Hematopoietic multipotent progenitor cell treated with erythropoietin and hydrocortisone succinate and interleukin-3 and kit ligand, for 6 days (in vitro differentiated cells): ENCODE results near the gene GFOD1.
A peak's percentile ranks its signal among the peaks of the same experiment; 100 is the strongest.
"Not testable (repeated sequence)": the region's sequence is repeated elsewhere in the genome, so short reads cannot be mapped to it uniquely, and the experiment has no call there.

ENCODE experiments used
- DNase-seq: peaks from one replicate; pipeline ENCODE4 v3.0.0-alpha.2; 2015

GFOD1 gene

DNA sequence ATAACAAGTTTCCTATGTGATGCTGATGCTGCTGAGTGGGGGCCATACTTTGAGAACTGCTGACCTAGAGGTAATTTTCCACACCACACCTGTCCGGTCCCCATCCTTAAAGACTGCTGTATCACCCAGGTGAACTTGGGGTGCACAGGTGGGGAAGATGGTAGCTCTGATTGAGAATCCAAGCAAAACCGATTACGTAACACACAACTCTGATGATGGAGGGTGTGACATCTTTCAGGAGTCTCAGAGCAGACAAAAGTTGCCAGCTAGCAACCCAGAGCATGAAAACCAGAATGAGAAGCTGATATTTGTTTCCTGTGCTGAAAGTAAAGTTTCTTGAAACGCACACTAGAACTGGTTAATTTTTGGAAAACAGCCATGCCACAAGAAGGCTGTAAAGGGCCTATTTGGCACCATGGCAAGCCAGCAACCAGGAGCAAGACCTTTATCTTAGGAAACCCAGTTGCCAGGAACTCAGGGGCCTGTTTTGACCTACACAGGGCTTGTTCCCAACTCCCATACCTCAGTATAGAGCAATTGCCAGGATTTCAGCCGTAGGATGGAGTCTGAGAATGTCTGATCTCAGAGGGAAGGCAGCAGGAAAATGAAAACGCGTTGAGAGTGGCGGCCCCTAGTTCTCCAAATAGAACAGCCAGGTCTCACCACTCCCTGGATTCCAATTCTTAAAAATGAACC lies 137.4 kb downstream of the GFOD1 start:
- no peak for DNase-seq

DNA sequence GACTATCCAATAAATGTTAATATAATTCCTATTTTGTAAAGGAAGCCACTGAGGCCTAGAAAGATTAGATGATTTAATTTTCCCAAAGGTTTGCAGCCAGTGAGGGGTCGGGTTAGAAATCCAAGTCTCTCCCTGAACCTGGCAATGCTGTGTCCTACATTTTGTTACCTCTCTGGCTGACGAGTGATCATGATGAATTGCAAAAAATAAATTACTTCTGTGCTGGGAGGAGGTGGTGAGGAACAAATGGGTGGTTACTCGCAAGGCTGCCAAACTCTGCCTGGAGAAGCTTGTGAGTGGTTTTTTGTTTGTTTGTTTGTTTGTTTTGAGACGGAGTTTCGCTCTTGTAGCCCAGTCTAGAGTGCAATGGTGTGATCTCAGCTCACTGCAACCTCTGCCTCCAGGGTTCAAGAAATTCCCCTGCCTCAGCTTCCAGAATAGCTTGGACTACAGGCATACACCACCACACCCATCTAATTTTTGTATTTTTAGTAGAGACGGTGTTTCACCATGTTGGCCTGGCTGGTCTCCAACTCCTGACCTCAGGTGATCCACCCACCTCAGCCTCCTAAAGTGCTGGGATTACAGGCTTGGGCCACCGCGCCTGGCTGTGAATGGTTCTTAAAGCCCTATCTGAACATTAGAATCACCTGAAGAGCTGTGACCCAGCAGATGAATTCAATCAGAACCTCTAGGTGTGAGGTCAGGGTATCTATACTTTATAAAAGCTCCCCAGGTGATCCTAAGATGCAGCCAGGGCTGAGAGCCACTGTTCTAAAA lies 138.9 kb downstream of the GFOD1 start:
- DNase-seq, result no peak

DNA sequence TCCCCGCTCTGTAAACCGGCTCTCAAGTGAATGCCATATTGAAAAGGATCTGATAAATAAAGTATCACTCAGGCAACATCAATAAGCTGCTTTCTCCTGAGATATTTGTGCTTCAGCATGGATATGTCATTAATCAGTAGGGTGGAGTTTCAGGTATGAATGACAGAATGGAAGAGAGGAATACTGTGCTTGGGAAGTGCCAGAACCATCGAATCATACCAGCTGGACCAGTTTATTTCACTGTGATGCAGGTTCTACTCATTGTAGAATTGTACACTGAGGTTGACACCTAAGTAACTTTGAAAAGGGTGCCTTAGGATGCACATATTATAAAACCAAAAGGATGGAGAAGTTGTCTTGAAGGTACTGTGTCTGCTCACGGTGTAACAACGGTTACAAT lies 141.2 kb downstream of the GFOD1 start:
- DNase-seq, result no peak

DNA sequence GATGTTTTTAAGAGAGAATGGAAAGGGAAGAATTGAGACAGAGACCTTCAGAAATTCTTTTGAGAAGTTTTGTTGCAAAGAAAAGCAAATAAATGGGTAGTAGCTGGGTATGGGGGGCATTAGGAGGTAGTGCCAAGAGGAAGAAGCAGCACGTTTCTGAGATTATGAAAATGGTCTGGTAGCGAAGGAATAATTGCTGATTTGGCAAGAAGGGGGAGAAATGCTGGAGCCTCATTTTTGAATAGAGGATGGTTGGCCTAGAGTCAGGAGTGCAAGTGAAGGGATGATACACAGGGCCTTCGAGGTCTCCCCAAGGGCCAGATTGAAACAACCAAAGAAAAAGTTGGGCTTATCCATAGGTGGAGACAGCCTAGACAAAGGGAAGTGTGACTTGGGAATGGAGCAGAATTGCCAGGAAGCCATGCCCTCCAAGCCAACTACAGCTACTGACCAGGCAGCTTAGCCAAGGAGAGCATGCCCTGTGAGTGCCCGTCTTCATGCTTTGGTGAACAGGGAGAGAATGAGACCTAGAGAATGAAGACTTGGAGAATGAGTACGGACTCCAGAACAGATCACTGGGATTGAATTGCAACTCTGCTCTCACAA lies 144.9 kb downstream of the GFOD1 start:
- no peak for DNase-seq

DNA sequence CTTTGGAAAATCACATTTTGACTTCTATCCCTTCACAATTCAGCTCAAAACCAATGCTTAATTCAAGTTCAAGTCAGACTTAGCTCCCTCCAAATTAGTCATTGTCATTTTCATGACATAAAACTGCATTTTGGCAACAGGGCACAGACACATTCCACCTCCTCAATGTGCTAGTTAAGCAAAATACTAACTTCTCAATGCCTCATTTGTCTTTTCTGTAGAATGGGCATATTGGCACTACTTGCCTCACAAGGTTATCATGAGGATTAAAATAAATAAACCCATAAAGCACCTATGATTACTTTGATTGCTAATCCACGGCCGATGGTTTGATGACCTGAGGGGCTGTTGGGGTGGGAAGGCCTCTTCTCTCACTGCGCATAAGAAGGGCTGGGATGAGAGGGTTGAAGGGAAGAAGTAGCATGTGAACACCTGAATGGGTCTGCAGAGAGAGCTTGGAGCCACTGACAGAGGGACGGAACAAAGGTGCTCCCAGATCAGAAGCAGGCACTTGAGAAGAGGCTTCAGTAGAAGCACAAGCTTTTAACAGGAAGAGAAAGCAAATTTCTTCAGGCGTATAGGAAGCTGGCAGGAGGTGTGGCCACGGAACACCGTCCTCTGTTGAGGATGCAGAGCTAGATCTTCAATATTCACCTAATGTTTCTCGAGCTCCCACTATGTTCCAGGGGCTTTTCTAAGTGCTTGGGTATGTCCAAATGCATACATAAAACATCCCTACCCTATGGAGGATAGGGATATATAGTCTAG lies 147.4 kb downstream of the GFOD1 start:
- DNase-seq, result no peak

DNA sequence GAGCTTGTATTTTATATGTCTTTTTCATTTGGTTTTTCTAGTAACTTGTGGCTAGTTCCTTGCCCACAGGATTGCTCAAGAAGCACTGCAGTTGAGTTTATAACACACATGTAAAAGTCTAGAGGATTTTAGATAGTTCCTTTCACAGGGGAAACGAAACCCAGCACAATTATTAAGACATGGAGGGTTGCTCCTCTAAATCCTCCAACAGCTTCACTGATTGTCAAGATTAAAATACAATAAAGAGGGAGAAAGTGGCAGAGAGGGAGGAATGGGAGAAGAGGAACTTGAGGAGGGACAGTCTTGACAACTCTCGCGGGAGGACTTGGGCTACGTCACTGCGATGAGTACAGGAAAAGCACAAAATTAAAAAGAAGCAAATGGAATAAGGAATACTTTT lies 149.4 kb downstream of the GFOD1 start:
- peak; percentile 64 for DNase-seq

DNA sequence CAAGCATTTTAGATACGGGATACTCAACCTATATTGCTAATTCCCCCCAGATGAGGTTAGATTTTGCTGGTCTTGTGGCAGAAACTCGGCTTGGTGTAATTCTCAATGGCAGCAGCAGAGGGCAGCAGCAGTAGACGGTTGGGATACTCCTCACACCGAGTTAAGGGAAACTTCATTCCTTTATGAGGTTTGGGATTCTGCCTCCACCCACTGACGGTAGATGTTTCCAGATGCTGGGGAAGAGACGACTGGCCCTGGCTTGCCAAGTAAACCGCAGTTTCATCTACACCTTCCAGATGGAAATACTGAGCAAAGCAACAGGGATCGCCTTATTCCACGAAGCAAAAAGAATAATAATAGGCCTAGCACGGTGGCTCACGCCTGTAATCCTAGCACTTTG lies 150.8 kb downstream of the GFOD1 start:
- peak; percentile 87 for DNase-seq

DNA sequence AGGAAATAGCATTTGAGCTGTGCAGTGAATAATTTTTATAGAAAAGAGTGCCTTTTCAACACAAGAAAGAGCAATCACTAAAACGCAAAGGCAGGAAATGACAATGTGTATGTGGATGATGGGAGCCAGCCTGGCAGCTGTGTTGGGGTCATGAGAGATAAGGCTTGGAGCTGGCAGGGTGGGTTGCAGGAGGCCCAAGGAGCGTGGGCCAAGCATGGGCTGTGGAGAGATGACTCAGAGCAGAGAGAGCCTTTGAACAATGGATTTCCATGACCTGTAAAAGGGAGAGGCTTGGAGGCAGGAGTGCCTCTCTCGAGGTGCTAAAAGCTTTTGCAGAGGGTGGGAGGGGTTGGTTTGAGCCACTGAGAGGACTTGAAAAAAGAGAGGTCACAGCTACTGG lies 152.4 kb downstream of the GFOD1 start:
- DNase-seq, result peak; percentile 96

DNA sequence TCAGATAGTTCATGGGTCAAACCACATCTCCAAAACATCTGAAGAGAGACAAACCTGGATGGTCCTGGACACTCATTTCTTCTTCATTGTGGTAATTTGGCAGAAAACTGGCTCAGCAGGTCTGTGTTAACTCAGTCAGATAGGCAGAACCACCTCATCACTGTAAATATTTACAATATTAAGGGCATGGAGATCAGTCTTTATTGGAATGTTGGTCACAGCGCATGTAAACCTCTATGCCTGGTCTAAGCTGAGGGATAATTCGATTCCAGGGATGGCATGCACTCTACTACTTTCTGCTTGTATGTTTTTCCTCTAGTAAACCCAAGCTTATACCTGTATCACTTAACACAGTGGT lies 155.1 kb downstream of the GFOD1 start:
- DNase-seq, result no peak

DNA sequence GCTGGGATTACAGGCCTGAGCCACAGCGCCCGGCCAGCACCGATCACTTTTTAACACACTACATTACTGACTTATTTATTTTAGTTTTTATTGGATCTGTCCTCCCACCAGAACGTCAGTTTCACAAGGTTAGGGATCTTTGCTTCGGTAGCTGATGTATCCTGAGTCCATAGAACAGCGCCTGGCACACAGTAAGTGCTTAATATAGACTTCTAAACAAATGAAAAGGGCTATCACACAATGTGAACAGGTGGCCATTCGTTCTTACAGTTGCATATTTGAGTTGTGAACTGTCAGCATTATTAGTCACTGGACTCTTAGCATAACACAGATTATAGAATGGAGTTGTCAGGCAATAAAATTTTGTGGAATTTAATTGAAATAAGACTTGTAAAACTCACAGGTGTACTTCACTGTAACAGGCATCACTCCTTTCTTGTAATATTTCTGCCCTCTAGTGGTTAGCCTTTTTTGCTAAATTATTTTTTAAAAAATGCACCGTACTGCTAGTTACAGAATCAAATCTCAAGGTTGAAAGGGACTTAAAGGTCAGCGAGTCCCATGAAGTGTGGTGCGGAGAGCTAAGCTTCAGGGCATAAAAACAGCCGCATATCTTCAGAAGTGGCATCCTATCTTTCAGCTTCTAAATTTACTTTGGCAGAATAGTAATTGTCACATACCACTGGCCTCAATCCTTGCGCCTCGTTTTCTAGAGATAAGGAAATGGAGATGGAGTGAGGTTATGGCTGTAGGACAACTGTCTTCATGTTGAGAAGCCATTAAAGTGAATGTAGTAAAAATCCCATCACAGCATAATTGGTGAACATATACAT lies 155.7 kb downstream of the GFOD1 start:
- DNase-seq, result peak; percentile 79

DNA sequence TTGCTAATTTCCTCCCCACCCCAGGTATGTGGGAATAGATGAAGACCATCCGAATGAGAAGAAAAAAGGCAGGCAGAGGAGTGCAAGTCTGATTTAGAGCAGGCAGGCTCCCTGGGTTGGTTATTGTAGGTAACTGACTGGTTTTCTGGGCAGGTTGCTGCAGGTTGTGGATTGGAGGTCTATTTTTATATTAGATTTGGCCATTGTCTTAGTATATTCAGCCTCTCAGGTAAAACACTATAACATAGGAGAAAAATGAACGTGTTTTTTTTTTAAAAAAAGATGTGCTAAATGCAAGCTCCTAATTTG lies 158.6 kb downstream of the GFOD1 start:
- DNase-seq, result no peak

DNA sequence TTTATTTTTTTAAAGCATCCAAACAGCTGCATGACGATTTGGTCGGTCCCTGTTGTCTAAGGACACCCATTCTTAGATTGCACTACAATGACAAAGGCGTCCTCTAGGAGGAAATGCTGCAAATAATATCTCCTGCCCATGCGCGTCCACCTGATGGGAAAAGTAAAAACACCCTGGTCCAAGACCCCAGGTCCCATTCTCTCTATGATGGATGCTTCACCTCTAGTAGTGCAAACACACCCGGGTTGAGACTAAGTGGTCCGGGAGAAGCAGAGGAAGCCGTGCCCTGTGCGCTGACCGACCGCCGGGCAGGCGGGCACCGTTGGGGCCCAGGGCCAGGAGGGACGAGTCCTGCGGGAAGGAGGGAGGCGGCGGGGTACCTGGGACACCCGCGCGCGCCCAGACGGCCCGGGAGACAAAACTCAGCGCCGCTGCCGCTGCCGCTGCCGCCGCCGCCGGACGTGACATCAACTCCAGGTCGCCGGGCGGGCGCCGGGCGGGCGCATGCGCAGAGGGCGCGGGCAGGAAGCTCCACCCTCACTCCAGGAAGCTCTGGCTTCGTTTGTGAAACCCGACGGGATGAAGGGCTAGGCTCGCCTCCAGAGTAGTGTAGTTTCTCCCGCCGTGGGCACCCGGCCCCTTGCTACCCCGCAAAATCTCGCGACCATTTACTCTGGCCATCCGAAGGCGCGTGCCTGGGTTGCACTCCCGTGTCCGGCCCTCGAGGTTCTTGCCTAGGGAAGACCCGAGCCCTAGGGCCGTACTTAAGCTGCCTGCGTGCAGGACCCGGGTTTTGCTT lies 159.1 kb downstream of the GFOD1 start, which contains the start of gene TBC1D7:
TBC1D7 (minus strand) TSS at position 462 of the 799 bp plus-strand sequence. CDS start 1,639 bp downstream, outside the sequence.
- DNase-seq, result peak; percentile 94

DNA sequence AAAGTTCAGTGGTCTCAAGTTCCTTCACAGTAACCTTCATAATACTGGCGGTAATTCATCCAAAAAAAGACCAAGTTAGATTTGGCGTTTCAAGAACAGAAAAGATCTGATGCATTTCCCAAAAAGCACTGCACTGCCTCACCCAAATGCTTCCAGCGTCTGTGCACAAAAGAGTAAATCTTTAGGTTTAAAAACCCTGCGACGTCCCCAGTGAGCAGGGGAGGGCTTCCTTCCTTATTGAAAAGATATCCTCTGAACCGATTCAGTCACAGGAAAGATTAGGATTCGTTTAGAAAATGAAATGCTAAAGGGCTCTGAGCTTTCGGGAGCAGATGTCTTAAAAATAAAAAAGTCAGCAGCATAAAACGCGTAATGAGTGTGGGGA lies 159.7 kb downstream of the GFOD1 start:
- DNase-seq, result peak; percentile 62

DNA sequence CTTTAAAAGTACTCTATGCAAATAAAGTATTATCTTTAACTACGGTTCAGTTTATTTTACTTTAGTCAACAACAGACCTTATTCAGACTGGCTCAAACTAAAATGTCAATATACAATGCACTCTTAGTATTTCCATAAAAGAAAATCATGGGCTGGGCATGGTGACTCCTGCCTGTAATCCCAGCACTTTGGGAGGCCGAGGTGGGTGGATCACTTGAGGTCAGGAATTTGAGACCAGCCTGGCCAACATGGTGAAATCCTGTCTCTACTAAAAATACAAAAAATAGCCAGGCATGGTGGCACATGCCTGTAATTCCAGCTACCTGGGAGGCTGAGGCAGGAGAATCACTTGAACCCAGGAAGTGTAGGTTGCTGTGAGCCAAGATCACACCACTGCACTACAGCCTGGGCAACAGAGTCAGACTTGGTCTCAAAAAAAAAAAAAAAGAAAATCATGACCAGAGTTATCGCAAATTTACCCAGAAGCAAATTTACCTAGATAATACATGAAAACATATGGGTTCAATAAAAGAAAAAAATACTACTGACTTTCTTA lies 161.3 kb downstream of the GFOD1 start:
- DNase-seq, result not testable (repeated sequence)

DNA sequence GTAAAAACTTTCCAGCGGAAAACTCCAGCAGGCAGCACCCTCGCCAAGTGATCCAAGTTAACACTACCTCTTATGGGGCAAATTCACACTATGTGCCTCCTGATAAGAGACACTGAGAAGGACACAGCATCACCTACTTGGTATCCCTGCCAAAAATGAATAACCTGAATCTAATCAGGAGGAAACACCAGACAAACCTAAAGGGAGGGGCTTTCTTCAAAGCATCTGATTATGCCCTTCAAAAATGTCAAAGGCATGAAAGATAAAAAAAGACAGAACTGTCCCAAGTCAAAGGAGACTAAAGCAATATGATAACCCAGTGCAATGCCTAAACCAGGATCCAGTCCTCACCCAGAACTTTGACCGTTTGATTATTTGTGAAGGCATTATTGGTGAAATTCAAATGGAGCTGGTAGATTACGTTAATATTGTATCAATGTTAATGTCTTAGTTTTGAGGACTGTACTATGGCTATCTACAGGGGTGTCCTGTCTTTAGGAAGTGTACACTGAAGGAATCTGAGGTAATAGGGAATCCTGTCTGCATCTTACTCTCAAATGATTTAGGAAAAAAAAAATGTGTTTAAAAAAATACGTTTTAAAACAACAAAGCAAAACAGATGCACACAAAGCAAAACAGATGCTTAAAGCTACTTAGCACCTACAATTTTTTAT lies 167.4 kb downstream of the GFOD1 start:
- peak; percentile 93 for DNase-seq

DNA sequence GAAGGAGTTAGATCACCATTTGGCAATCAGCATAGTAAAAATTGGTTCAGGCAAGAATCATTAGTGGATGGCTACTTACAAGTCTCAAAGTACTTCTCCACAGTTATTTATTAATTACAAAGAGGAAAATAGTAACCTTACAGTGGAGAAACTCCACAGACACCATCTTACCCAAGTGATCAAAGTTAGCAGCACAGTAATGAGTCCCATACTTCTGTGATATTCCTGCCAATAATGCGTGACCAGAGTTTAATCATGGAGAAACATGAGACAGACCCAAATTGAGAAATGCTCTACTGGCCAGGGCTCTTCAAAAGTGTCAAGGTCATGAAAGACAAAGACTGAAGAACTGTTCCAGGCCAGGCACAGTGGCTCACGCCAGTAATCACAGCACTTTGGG lies 168.6 kb downstream of the GFOD1 start:
- no peak for DNase-seq

DNA sequence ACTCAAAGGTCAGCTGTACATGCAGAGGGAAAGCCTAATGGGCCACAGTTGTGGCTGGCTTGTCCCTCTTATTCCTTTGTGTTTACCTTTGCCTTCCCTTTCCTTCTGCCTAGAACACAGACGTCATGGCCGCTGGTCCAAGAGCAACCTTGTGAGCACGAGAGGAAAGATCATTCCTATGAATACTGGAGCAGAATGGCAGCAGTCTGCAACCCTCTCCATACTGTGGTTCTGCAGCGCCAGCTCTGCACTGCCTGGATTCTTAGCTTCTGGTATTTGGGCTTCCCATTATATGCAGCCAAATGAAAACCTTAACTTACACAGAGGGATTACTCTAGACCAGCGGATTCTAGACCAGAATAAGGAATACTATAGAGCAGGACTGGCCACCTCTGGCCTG lies 171.5 kb downstream of the GFOD1 start:
- DNase-seq, result no peak

DNA sequence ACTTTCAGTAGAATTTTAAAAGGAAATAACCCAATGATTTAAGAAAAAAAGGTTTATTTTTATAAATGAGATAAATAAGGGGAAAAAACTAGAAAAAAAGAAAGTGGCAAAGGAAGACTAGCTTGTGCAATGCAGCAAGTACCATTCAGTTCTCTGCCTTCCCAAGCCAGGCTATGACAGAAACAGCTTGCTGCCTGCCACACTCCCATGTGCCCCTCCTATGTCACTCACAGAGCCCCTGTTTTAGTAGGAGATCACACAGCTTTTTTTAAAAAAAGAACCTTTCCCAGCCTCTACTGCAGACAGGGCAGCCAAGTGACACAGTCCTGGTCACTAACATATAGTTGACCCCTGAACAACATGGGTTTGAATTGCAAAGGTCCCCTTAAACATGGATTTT lies 172.6 kb downstream of the GFOD1 start:
- no peak for DNase-seq

DNA sequence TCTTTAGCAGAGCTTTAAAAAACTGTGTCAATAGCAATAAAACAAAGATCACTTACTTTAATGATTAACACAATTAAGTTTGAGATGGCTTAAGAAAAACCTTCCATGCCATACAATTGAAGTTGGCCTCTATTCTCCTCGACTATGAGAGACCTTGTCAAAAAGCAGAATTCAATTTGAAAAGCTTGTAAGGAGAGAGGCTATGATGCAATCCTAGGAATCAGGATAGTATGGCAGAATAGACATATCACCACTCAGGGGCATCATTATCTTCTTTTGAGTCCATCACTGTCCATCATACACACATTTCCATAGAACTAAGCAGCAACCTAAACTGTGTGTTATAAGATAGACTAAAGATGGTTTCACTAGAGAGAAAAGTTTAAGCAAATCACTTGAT lies 176.2 kb downstream of the GFOD1 start:
- no peak for DNase-seq

DNA sequence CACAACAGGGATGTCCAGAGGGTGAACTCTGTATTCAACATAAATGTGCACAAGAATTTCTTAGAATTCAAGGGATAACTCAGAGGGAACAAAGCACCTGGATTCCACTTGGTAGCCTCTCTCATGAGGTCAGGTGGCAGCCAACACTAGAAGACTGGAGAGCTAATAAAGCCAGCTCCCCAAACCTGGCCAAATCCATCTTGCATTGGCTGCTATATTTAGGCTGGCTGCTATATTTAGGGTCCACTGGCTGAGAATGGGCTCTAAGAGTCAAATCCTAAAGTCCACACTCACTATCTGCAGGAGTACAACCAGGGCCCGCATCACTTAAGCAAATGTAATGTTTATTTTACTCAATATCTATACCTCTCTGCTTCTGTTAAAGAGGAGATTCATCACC lies 179.1 kb downstream of the GFOD1 start:
- no peak for DNase-seq
